ENCODE results near the gene IL1RL2.

Gene IL1RL2

DNA sequence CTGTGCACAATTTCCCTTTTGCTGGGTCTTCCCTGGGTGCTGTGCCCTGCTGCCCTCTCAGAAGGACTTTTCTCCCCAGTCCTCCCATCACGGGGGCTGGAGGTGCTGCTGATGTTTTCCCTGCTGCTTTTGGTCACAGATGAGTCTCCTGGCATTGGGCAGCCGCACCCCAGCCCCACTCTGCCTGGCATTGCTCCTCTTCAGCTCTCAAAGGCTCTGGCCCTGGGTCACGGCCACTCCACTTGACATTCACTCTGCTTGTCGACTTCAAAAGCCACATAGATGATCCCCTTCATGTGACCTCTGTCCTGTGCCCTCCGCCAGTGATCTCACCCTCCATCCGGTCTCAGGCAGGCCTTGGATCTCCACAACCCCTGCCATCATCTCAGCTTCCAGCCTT, 81.0 kb downstream of the IL1RL2 start:
- no peak for DNase-seq (ENCODE audit: low read depth)

GRCh38 chr2:102268510-102269199, 81.8 kb downstream of the IL1RL2 start:
- no peak for DNase-seq (ENCODE audit: low read depth)

DNA sequence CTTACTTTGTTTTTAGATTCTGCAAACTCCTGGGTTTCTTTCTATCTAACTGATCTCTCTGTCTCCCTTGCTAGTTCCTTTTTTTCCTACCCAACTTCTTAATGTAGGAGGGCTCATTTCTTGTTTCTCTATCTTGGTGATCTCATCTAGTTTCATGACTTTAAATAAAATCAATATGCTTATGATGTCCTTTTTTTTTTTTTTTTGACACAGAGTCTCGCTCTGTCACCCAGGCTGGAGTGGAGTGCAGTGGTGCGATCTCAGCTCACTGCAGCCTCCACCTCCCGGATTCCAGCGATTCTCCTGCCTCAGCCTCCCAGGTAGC, 82.3 kb downstream of the IL1RL2 start:
- DNase-seq (ENCODE audit: low read depth): no peak

- no peak for DNase-seq (ENCODE audit: low read depth)
Observed at GRCh38 chr2:102271844-102272243, 85.0 kb downstream of the IL1RL2 start.

DNA sequence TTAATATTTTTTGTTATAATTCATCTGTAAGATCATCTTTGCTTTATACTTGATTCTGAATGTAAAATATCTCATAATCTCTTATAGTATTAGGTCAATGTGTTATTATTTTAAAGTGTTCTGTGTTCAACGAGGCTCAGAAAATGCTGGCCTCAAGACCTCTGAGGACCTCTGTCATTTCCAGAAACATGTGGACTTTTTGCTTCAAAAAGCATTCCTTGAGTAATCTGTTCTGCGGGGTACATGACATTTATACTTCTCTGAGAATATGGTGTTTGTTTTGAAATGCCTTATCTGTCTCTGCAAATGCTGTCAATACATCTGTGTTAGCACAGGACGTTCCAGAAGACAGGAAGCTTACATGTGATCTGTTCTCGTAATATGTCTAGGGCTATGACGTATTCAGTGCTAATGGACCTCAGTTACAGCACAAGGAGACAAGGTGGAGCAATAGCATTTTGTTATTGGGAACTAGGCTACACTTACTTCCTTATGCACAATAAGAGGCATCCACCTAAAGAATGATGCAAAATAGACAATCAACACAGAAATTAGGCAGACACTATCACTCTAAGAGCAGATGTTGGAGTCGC, 86.9 kb downstream of the IL1RL2 start:
- DNase-seq (ENCODE audit: low read depth): no peak

DNA sequence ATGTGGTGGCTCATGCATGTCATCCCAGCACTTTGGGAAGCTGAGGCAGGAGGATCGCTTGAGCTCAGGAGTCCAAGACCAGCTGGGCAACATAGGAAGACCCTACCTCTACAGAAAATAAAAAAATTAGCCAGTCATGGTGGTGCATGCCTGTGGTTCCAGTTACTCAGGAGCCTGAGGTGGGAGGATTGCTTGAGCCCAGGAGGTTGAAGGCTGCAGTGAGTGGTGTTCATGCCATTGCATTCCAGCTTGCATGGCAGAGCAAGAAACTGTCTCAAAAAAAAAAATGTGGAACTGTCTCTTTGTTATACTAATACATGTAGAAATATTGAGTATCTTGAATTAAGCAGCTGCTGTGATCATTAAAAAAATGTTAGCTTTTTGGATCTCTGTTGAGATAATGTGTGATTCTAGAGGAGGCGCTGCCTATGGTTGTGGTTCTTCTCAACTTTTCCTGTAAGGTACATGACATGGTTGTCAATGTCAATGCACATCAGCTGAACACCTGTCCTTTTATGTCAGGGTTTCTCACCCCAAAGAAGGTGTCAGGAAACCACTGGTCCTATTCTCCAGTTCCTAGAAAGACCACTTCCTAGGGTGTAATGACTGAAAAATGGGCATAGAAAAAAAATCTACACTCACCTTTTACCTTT, 89.9 kb downstream of the IL1RL2 start:
- no peak for DNase-seq (ENCODE audit: low read depth)

DNA sequence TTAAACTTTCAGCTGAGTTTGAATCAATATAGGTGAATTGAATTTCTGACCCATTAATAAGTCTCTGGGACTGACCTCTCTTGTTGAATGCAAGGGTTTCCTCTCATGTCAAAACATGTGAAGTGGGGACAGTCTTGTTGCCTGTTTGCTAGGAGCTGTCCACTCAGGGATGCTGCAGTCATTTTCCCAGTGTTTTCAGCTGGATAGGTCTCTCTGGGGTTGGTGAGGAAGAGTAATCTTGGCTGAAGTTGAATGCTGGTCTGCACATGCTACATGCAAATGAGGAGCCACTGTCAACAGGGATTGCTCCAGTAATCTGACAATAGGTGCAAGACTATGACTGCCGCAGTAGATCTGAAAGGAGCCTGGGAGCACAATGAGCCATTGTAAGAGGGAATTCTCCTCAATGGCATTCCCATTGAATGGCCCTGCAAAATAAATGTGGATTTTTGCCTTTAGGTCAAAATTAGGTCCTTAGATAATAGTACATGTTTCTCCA, 90.4 kb downstream of the IL1RL2 start:
- no peak for DNase-seq (ENCODE audit: low read depth)

DNA sequence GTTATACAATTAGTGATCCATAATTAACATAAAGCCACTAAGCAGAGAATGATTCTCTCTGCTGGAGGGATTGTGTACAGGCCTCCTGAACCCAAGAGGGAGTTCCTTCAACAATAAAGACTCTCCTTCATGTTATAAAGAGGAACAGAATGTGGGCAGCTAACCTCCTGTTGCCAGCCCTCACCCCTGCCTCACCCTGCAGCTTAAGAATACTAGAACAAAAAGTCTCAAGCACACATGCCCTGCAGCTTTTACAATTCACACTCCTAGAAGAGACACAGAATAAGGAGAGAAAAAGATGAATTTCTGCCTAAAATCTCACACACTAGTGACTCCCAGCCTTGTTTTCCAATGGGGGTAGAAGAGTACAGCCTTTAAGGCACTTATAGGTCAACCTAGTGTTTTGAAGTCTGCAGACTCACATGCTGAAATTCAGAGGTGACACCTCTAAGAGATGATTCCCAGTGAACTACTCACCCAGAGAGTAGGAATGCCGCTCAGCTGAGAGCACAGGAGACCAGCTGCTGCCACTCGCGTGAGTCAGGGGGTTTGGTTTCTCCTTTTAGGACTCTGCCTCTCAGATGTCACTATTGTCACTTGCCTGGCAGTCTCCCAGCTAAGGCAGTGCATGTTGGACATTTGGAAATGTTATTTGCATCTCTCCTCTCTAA, 92.0 kb downstream of the IL1RL2 start:
- no peak for DNase-seq (ENCODE audit: low read depth)

- no peak for DNase-seq (ENCODE audit: low read depth)
Observed at GRCh38 chr2:102279391-102279735, 92.5 kb downstream of the IL1RL2 start.

DNA sequence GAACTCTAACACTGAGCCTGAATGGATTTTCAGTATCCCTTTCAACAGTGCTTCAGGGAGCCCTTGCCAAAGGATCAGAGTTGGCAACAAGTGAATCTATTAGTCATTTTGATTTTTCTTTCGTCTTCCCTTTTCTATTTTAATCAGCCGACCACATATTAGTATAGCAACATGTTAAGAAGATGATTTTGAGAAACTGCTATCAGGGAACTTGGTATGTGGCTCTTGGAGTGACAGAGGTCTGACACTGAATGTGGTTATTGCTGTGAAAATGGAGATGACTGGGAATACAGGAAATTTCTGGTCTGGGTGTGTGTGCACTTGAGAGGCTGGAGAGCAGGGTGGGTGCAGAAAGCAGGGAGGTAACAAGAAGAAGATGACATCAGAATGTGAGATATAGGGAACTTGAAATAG, 95.9 kb downstream of the IL1RL2 start:
- DNase-seq (ENCODE audit: low read depth): no peak

GRCh38 chr2:102283996-102284395, 97.2 kb downstream of the IL1RL2 start:
- DNase-seq (ENCODE audit: low read depth): no peak

DNA sequence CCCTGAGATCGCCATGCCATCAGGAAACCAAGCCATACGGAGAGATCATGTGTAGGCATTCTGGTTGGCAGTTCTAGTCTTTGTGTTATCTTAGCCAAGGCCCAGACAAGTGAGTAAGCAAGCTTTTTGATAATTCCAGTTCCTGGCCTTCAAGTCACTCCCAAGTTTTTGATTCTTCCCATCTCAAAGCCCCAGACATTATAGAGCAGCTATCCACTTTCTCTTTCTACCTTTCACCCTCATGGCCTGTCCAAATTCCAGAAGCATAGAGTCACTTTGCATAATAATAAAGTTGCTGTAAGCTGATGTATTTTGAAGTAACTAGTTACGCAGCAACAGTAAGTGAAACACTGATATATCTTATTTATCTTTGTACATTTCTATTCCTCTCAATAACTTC, 97.8 kb downstream of the IL1RL2 start:
- DNase-seq (ENCODE audit: low read depth): no peak

- no peak for DNase-seq (ENCODE audit: low read depth)
Observed at GRCh38 chr2:102285368-102285767, 98.5 kb downstream of the IL1RL2 start.

GRCh38 chr2:102286041-102286440, 99.2 kb downstream of the IL1RL2 start:
- DNase-seq (ENCODE audit: low read depth): no peak

DNA sequence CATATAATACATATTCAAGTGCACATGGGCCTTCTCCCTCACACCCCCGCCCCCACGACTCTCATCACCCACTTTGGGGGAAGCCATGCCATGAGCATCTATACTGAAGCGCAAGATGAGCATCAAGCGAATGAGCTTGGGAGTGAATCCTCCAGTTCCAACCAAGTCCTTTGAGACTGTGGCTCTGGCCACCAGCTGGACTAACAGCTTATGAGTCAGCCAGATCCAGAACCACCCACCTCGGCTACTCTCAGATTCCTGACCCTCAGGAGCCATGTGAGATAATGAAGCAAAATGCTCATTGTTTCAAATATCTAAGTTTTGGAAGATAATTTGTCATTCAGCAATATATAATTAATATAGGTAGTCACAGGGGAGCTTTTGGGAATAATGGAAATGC, 102.3 kb downstream of the IL1RL2 start:
- no peak for DNase-seq (ENCODE audit: low read depth)
